Thymus (tissue), 11 donors: ENCODE measurements around the gene ITGAV. TPM values are rescaled to one million over a fixed set of nuclear protein-coding genes. Genes with fewer than 3 reads are reported as not detected.

Experiments used
- DNase-seq, 9 donors: peaks; one replicate each; pipeline ENCODE4 v3.0.0-alpha.2; 2013; ENCODE audit warnings: low spot score in 9 of 9, low read depth in 6 of 9, missing footprints in 1 of 9
- H3K27ac ChIP-seq, 2 donors: one replicate each; pipeline ENCODE4 v1.5.1; 2013; ENCODE audit warnings: control low read depth in 1 of 2, low read depth in 1 of 2, low read length in 1 of 2, mild to moderate bottlenecking in 1 of 2, moderate library complexity in 1 of 2
- H3K27me3 ChIP-seq, 2 donors: one replicate each; pipeline ENCODE4 v1.5.1; 2013; ENCODE audit warnings: low read length in 1 of 2; ENCODE audit not compliant: control insufficient read depth in 2 of 2, insufficient read depth in 1 of 2
- H3K36me3 ChIP-seq, 2 donors: one replicate each; pipeline ENCODE4 v1.5.1; 2013; ENCODE audit warnings: low read length in 1 of 2, mild to moderate bottlenecking in 1 of 2, moderate library complexity in 1 of 2; ENCODE audit not compliant: control insufficient read depth in 2 of 2, insufficient read depth in 2 of 2
- H3K4me1 ChIP-seq, 2 donors: one replicate each; pipeline ENCODE4 v1.5.1; 2013; ENCODE audit warnings: low read length in 2 of 2; ENCODE audit not compliant: control insufficient read depth in 2 of 2, insufficient read depth in 2 of 2
- H3K4me3 ChIP-seq, 2 donors: one replicate each; pipeline ENCODE4 v1.5.1; 2013; ENCODE audit warnings: low read length in 2 of 2, control low read depth in 1 of 2, mild to moderate bottlenecking in 1 of 2
- H3K9me3 ChIP-seq, 2 donors: one replicate each; pipeline ENCODE4 v1.5.1; 2013; ENCODE audit warnings: low read length in 1 of 2, mild to moderate bottlenecking in 1 of 2; ENCODE audit not compliant: control insufficient read depth in 2 of 2, insufficient read depth in 1 of 2
- WGBS: extraction: QIAGEN DNeasy Blood & Tissue Kit; methylation state at CpG from one replicate; pipeline ENCODE4 v1.1.7; 2013; 5-methylcytosine and 5-hydroxymethylcytosine counted together
- polyA plus RNA-seq: library from polyadenylated mRNA; stranded (reverse); fragments of 200-250 nt; gene quantifications from one replicate; pipeline ENCODE4 v1.2.3, GENCODE V29; 2013
- total RNA-seq: library from RNA; stranded (reverse); fragments of 120-200 nt; gene quantifications from one replicate; pipeline ENCODE4 v1.2.4, GENCODE V29; 2013
- donor health status: healthy.

Gene ITGAV
- total and polyA plus RNA-seq, 2 donors: 23.9 to 44.6 TPM

DNA sequence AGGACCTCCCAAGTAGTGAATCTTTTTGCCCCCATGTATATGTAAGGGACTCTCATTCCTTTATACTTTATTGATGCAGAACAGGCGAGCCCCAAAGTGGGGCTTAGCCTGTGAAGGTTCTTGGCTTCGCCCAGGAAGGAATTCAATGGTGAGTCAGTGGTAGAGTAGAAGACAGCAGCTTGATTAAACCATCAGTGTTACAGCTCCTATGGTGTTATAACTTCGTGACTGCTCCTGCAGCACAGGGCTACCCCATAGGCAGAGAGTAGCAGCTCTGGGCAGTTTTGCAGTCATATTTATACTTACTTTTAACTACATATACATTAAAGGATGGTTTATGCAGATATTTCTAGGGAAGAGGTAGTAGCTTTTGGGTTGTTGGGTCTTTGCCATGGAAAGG lies 115.0 kb downstream of the ITGAV start:
- Histone ChIP-seq H3K4me1 (no peaks in the 10 kb centered on the region), H3K27me3 (no peaks in the 10 kb centered on the region), H3K4me3 (no peak overlapping the region), H3K27ac (no peak overlapping the region), H3K9me3 (no peaks in the 10 kb centered on the region), H3K36me3 (no peaks in the 10 kb centered on the region)
- DNase-seq: no peak
- WGBS: 95% methylated on average over 3 of the region's 3 CpGs

- no peak for DNase-seq
- Histone ChIP-seq H3K27ac (no peak overlapping the region), H3K4me1 (no peaks in the 10 kb centered on the region), H3K9me3 (no peaks in the 10 kb centered on the region), H3K36me3 (no peaks in the 10 kb centered on the region), H3K4me3 (no peak overlapping the region), H3K27me3 (no peaks in the 10 kb centered on the region)
- WGBS: 95% methylated on average over 6 of the region's 6 CpGs
Measured at GRCh38 chr2:186709529-186710450, 119.9 kb downstream of the ITGAV start.

- no peak overlapping the region for H3K4me3 ChIP-seq
- 92% methylated on average over 1 of the region's 1 CpG for WGBS
Measured at GRCh38 chr2:186713691-186714090, 123.8 kb downstream of the ITGAV start.

DNA sequence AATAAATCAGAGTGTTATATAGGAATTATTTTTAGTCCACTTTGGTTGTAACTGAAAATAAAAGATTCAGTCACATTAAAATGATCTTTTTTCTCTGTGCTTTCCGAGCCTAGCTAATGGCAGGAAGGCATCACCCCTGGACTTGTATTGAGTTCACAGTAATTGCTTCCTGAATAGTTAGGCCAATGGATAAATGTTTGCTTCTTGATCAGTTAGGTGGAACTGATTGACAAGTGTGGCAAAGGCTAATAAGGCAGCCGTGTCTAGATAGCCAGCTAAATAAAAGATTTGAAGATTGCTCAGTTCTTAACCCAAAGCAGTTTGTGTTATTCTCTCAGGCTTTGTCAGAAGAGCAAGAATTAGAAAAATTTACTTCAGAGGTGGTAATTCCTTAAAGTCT lies 124.8 kb downstream of the ITGAV start:
- WGBS: 89% methylated on average over 2 of the region's 2 CpGs
- no peak overlapping the region for H3K4me3 ChIP-seq
- H3K27ac ChIP-seq: no peak overlapping the region
- H3K9me3 ChIP-seq: no peaks in the 10 kb centered on the region
- no peaks in the 10 kb centered on the region for H3K4me1 ChIP-seq
- no peaks in the 10 kb centered on the region for H3K36me3 ChIP-seq
- no peaks in the 10 kb centered on the region for H3K27me3 ChIP-seq
- DNase-seq: no peak

More at GRCh38 chr2:186713691-186714090, 123.8 kb downstream of the ITGAV start:
- no peak for DNase-seq
- Histone ChIP-seq H3K4me1 (no peaks in the 10 kb centered on the region), H3K36me3 (no peaks in the 10 kb centered on the region), H3K27ac (no peak overlapping the region), H3K27me3 (no peaks in the 10 kb centered on the region), H3K9me3 (no peaks in the 10 kb centered on the region)

GRCh38 chr2:186716004-186716403 lies 126.1 kb downstream of the ITGAV start:
- WGBS: 94% methylated on average over 1 of the region's 1 CpG

GRCh38 chr2:186716899-186717298 lies 127.0 kb downstream of the ITGAV start:
- Histone ChIP-seq H3K36me3 (no peaks in the 10 kb centered on the region), H3K4me1 (no peaks in the 10 kb centered on the region), H3K27ac (peak overlapping the region in 1 of 2 donors; percentile 21), H3K27me3 (no peaks in the 10 kb centered on the region), H3K9me3 (no peaks in the 10 kb centered on the region), H3K4me3 (no peak overlapping the region)
- no peak for DNase-seq
- WGBS: 97% methylated on average over 2 of the region's 2 CpGs

More at GRCh38 chr2:186716004-186716403, 126.1 kb downstream of the ITGAV start:
- H3K27me3 ChIP-seq: no peaks in the 10 kb centered on the region
- H3K36me3 ChIP-seq: no peaks in the 10 kb centered on the region
- no peak overlapping the region for H3K27ac ChIP-seq
- H3K9me3 ChIP-seq: no peaks in the 10 kb centered on the region
- no peak for DNase-seq
- H3K4me1 ChIP-seq: no peaks in the 10 kb centered on the region
- H3K4me3 ChIP-seq: no peak overlapping the region

DNA sequence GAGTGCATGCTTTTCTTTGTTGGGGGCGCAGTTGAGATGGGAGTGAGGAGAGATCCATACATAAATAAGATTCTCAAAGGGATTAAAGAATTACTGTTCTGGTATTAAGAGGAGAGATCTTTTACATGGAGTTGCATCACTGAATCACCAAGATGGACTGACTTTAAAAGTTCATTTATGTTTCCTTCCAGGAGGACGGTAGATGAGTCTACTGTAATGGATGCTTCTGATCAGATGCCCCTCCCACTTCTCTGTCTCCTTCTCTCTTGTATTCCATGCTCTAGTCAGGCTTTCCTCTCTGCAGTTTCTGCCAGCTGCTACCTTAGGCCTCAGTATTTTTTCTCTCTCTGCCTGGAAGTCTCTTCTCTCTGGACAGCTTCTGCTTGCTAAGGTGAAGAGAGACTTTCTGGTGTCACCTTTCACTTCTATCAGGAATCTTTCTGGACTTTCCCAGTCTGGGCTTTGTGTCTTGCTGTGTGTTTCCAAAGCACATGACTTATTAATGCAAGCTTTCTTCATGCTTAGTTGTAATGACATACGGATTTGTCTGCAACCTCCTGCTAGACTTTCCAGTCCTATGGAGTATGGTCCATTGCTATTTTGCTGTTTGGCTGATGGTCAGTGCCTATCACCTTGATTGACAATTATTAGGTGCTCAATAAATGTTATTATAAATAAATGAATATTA lies 127.6 kb downstream of the ITGAV start:
- Histone ChIP-seq H3K27ac (no peak overlapping the region), H3K4me1 (no peaks in the 10 kb centered on the region), H3K9me3 (no peaks in the 10 kb centered on the region), H3K36me3 (no peaks in the 10 kb centered on the region), H3K4me3 (no peak overlapping the region), H3K27me3 (no peaks in the 10 kb centered on the region)
- WGBS: 95% methylated on average over 3 of the region's 3 CpGs
- peak in 1 of 9 donors; percentile 13 for DNase-seq

- DNase-seq: no peak
- WGBS: 98% methylated on average over 3 of the region's 3 CpGs
- no peak overlapping the region for H3K4me3 ChIP-seq
- H3K27me3 ChIP-seq: no peaks in the 10 kb centered on the region
- no peaks in the 10 kb centered on the region for H3K9me3 ChIP-seq
- H3K36me3 ChIP-seq: no peaks in the 10 kb centered on the region
- no peaks in the 10 kb centered on the region for H3K4me1 ChIP-seq
- H3K27ac ChIP-seq: no peak overlapping the region
Measured at GRCh38 chr2:186718122-186718521, 128.3 kb downstream of the ITGAV start.

- no peaks in the 10 kb centered on the region for H3K27me3 ChIP-seq
- H3K4me3 ChIP-seq: no peak overlapping the region
- no peak for DNase-seq
- H3K36me3 ChIP-seq: no peaks in the 10 kb centered on the region
- no peaks in the 10 kb centered on the region for H3K4me1 ChIP-seq
- H3K9me3 ChIP-seq: no peaks in the 10 kb centered on the region
- 93% methylated on average over 4 of the region's 4 CpGs for WGBS
- no peak overlapping the region for H3K27ac ChIP-seq
Measured at GRCh38 chr2:186718903-186719302, 129.0 kb downstream of the ITGAV start.
